Naive B cell (primary cell): Measurements from ENCODE around the gene UNC5A. TPM values are rescaled to one million over a fixed set of nuclear protein-coding genes. Genes with fewer than 3 reads are reported as not detected.

Source experiments
- ATAC-seq, 2 donors: fragments of 150-1000 bp; cut with Tn5 transposase; 2 replicates each; pipeline ENCODE4 v1.10.0; 2021; ENCODE audit warnings: low read depth in 2 of 2, mild to moderate bottlenecking in 2 of 2, moderate library complexity in 2 of 2
- DNase-seq: peaks from one replicate; pipeline ENCODE4 v3.0.0; 2022
- H3K27ac Mint-ChIP-seq, 6 donors: one replicate each; pipeline ENCODE4 v1.8.0; 2020 to 2022; ENCODE audit warnings: mild to moderate bottlenecking in 6 of 6, mixed read lengths in 6 of 6, moderate library complexity in 5 of 6, inconsistent platforms in 2 of 6
- H3K27me3 Mint-ChIP-seq, 3 donors: one replicate each; pipeline ENCODE4 v1.8.0; 2021 to 2022; ENCODE audit warnings: mixed read lengths in 3 of 3, mild to moderate bottlenecking in 1 of 3
- H3K36me3 Mint-ChIP-seq, 2 donors: one replicate each; pipeline ENCODE4 v1.8.0; 2020 to 2022; ENCODE audit warnings: mixed read lengths in 2 of 2, inconsistent platforms in 1 of 2, mild to moderate bottlenecking in 1 of 2
- H3K4me1 Mint-ChIP-seq, 3 donors: one replicate each; pipeline ENCODE4 v1.8.0; 2020 to 2022; ENCODE audit warnings: mixed read lengths in 3 of 3, inconsistent platforms in 1 of 3, mild to moderate bottlenecking in 1 of 3, moderate library complexity in 1 of 3
- H3K4me3 Mint-ChIP-seq, 8 donors: one replicate each; pipeline ENCODE4 v1.8.0; 2020 to 2022; ENCODE audit warnings: mild to moderate bottlenecking in 8 of 8, mixed read lengths in 8 of 8, moderate library complexity in 8 of 8, inconsistent platforms in 2 of 8
- H3K9me3 Mint-ChIP-seq, 7 donors: one replicate each; pipeline ENCODE4 v1.8.0; 2020 to 2022; ENCODE audit warnings: mixed read lengths in 7 of 7, mild to moderate bottlenecking in 5 of 7, inconsistent platforms in 2 of 7, moderate library complexity in 1 of 7
- polyA plus RNA-seq, 6 donors: library from polyadenylated mRNA; unstranded; fragments of 300-500 nt; fragmentation: Illumina TruSeq; gene quantifications; one replicate each; pipeline ENCODE4 v1.2.3, GENCODE V29; 2021; ENCODE audit warnings: low read depth in 6 of 6

Gene UNC5A
- polyA plus RNA-seq, 6 donors from 2014 or later: not detected

GRCh38 chr5:176788091-176788490, 22.3 kb upstream of the UNC5A start:
- H3K9me3 Mint-ChIP-seq: no peaks in the 10 kb centered on the region
- no peak overlapping the region for H3K4me3 Mint-ChIP-seq
- H3K27me3 Mint-ChIP-seq: peaks cover 28 to 63% (median 58%) of the 10 kb centered on the region in 3 donors
- no peaks in the 10 kb centered on the region for H3K4me1 Mint-ChIP-seq
- no peak for DNase-seq
- H3K27ac Mint-ChIP-seq: peak overlapping the region in 1 of 6 donors; percentile 68
- ATAC-seq: no peak
- no peaks in the 10 kb centered on the region for H3K36me3 Mint-ChIP-seq

GRCh38 chr5:176788941-176789872, 21.2 kb upstream of the UNC5A start:
- no peaks in the 10 kb centered on the region for H3K36me3 Mint-ChIP-seq
- H3K27me3 Mint-ChIP-seq: peaks cover 26 to 73% (median 68%) of the 10 kb centered on the region in 3 donors
- no peak for ATAC-seq

GRCh38 chr5:176789873-176790615, 20.3 kb upstream of the UNC5A start:
- Mint-ChIP-seq H3K4me1 (peaks cover 0 to 4% (median 0%) of the 10 kb centered on the region in 3 donors), H3K4me3 (no peak overlapping the region), H3K27me3 (peaks cover 33 to 73% (median 68%) of the 10 kb centered on the region in 3 donors), H3K36me3 (peaks cover 0 to 7% of the 10 kb centered on the region in 2 donors), H3K9me3 (peaks cover 0 to 3% (median 0%) of the 10 kb centered on the region in 7 donors), H3K27ac (peak overlapping the region in 1 of 6 donors; percentile 17)
- DNase-seq (no peak), ATAC-seq (no peak)

More at GRCh38 chr5:176788941-176789872, 21.2 kb upstream of the UNC5A start:
- no peak for DNase-seq
- Mint-ChIP-seq H3K27ac (peak overlapping the region in 1 of 6 donors; percentile 42), H3K4me3 (peak overlapping the region in 1 of 8 donors; percentile 29), H3K9me3 (no peaks in the 10 kb centered on the region), H3K4me1 (no peaks in the 10 kb centered on the region)

GRCh38 chr5:176790941-176791340, 19.4 kb upstream of the UNC5A start:
- Mint-ChIP-seq H3K4me1 (peaks cover 0 to 4% (median 0%) of the 10 kb centered on the region in 3 donors), H3K36me3 (peaks cover 0 to 7% of the 10 kb centered on the region in 2 donors), H3K4me3 (no peak overlapping the region), H3K9me3 (peaks cover 0 to 3% (median 0%) of the 10 kb centered on the region in 7 donors), H3K27ac (no peak overlapping the region), H3K27me3 (peaks cover 40 to 74% (median 73%) of the 10 kb centered on the region in 3 donors)
- DNase-seq (no peak), ATAC-seq (no peak)

GRCh38 chr5:176792655-176793342, 17.6 kb upstream of the UNC5A start:
- no peak for DNase-seq
- ATAC-seq: no peak
- Mint-ChIP-seq H3K27me3 (peaks cover 41 to 81% (median 76%) of the 10 kb centered on the region in 3 donors), H3K9me3 (peaks cover 0 to 3% (median 0%) of the 10 kb centered on the region in 7 donors), H3K27ac (no peak overlapping the region), H3K4me1 (peaks cover 0 to 4% (median 0%) of the 10 kb centered on the region in 3 donors), H3K4me3 (no peak overlapping the region), H3K36me3 (peaks cover 0 to 7% of the 10 kb centered on the region in 2 donors)

GRCh38 chr5:176793343-176793699, 17.0 kb upstream of the UNC5A start:
- no peak for ATAC-seq
- no peak for DNase-seq
- peaks cover 38 to 76% (median 71%) of the 10 kb centered on the region in 3 donors for H3K27me3 Mint-ChIP-seq
- peaks cover 0 to 3% (median 0%) of the 10 kb centered on the region in 7 donors for H3K9me3 Mint-ChIP-seq
- H3K27ac Mint-ChIP-seq: no peak overlapping the region
- no peak overlapping the region for H3K4me3 Mint-ChIP-seq
- peaks cover 0 to 7% of the 10 kb centered on the region in 2 donors for H3K36me3 Mint-ChIP-seq
- peaks cover 0 to 4% (median 0%) of the 10 kb centered on the region in 3 donors for H3K4me1 Mint-ChIP-seq

- H3K27me3 Mint-ChIP-seq: peaks cover 38 to 73% (median 66%) of the 10 kb centered on the region in 3 donors
- H3K4me1 Mint-ChIP-seq: peaks cover 0 to 4% (median 0%) of the 10 kb centered on the region in 3 donors
- DNase-seq (no peak), ATAC-seq (no peak)
- H3K36me3 Mint-ChIP-seq: peaks cover 0 to 7% of the 10 kb centered on the region in 2 donors
- H3K4me3 Mint-ChIP-seq: no peak overlapping the region
- H3K27ac Mint-ChIP-seq: no peak overlapping the region
- peaks cover 0 to 3% (median 0%) of the 10 kb centered on the region in 7 donors for H3K9me3 Mint-ChIP-seq
Observed at GRCh38 chr5:176793736-176794135, 16.6 kb upstream of the UNC5A start.

GRCh38 chr5:176794509-176794908, 15.8 kb upstream of the UNC5A start:
- peaks cover 0 to 4% (median 0%) of the 10 kb centered on the region in 3 donors for H3K4me1 Mint-ChIP-seq
- H3K36me3 Mint-ChIP-seq: peaks cover 0 to 7% of the 10 kb centered on the region in 2 donors
- H3K9me3 Mint-ChIP-seq: peaks cover 0 to 3% (median 0%) of the 10 kb centered on the region in 7 donors
- H3K27me3 Mint-ChIP-seq: peaks cover 33 to 65% (median 59%) of the 10 kb centered on the region in 3 donors
- H3K27ac Mint-ChIP-seq: no peak overlapping the region
- DNase-seq (no peak), ATAC-seq (no peak)
- no peak overlapping the region for H3K4me3 Mint-ChIP-seq

- Mint-ChIP-seq H3K36me3 (peaks cover 0 to 7% of the 10 kb centered on the region in 2 donors), H3K9me3 (peaks cover 0 to 3% (median 0%) of the 10 kb centered on the region in 7 donors), H3K27me3 (peaks cover 28 to 52% (median 47%) of the 10 kb centered on the region in 3 donors), H3K4me3 (no peak overlapping the region), H3K27ac (no peak overlapping the region), H3K4me1 (peaks cover 0 to 4% (median 0%) of the 10 kb centered on the region in 3 donors)
- ATAC-seq (no peak), DNase-seq (no peak)
Observed at GRCh38 chr5:176796411-176796810, 13.9 kb upstream of the UNC5A start.

GRCh38 chr5:176796970-176797369, 13.4 kb upstream of the UNC5A start:
- no peak for DNase-seq
- H3K27me3 Mint-ChIP-seq: peaks cover 28 to 47% (median 44%) of the 10 kb centered on the region in 3 donors

GRCh38 chr5:176797456-176798050, 12.8 kb upstream of the UNC5A start:
- H3K27ac Mint-ChIP-seq: no peak overlapping the region
- peaks cover 28 to 47% (median 44%) of the 10 kb centered on the region in 3 donors for H3K27me3 Mint-ChIP-seq
- ATAC-seq: no peak
- H3K4me3 Mint-ChIP-seq: peak overlapping the region in 1 of 8 donors; percentile 53
- H3K36me3 Mint-ChIP-seq: peaks cover 0 to 7% of the 10 kb centered on the region in 2 donors
- H3K4me1 Mint-ChIP-seq: peaks cover 0 to 4% (median 0%) of the 10 kb centered on the region in 3 donors
- H3K9me3 Mint-ChIP-seq: peaks cover 0 to 3% (median 0%) of the 10 kb centered on the region in 7 donors
- DNase-seq: no peak

More at GRCh38 chr5:176796970-176797369, 13.4 kb upstream of the UNC5A start:
- ATAC-seq: no peak
- H3K36me3 Mint-ChIP-seq: peaks cover 0 to 7% of the 10 kb centered on the region in 2 donors
- no peak overlapping the region for H3K27ac Mint-ChIP-seq
- peaks cover 0 to 4% (median 0%) of the 10 kb centered on the region in 3 donors for H3K4me1 Mint-ChIP-seq
- H3K9me3 Mint-ChIP-seq: peaks cover 0 to 3% (median 0%) of the 10 kb centered on the region in 7 donors
- no peak overlapping the region for H3K4me3 Mint-ChIP-seq

- H3K27me3 Mint-ChIP-seq: peaks cover 28 to 48% (median 47%) of the 10 kb centered on the region in 3 donors
Observed at GRCh38 chr5:176798086-176798876, 12.1 kb upstream of the UNC5A start.

More at GRCh38 chr5:176798086-176798876, 12.1 kb upstream of the UNC5A start:
- H3K27ac Mint-ChIP-seq: no peak overlapping the region
- H3K9me3 Mint-ChIP-seq: peaks cover 0 to 3% (median 0%) of the 10 kb centered on the region in 7 donors
- no peak for DNase-seq
- peaks cover 0 to 4% (median 0%) of the 10 kb centered on the region in 3 donors for H3K4me1 Mint-ChIP-seq
- H3K36me3 Mint-ChIP-seq: peaks cover 0 to 7% of the 10 kb centered on the region in 2 donors
- H3K4me3 Mint-ChIP-seq: no peak overlapping the region
- no peak for ATAC-seq
